Renal cortex interstitium (tissue), 11 donors: Measurements from ENCODE around the gene SLCO1A2. TPM values are rescaled to one million over a fixed set of nuclear protein-coding genes. Genes with fewer than 3 reads are reported as not detected.

Experiments used
- DNase-seq, 11 donors: peaks; one replicate each; pipeline ENCODE4 v3.0.0-alpha.2; 2013; ENCODE audit warnings: low read depth in 9 of 11, low spot score in 4 of 11; ENCODE audit errors: extremely low read depth in 1 of 11
- polyA plus RNA-seq, 3 donors: library from polyadenylated mRNA; unstranded; fragments of 120-200 nt; gene quantifications; one replicate each; pipeline ENCODE4 v1.2.1, GENCODE V29; 2013; ENCODE audit not compliant: insufficient read length in 3 of 3

Gene SLCO1A2
- polyA plus RNA-seq, 3 donors: 0.12 to 0.33 (median 0.17) TPM

DNA sequence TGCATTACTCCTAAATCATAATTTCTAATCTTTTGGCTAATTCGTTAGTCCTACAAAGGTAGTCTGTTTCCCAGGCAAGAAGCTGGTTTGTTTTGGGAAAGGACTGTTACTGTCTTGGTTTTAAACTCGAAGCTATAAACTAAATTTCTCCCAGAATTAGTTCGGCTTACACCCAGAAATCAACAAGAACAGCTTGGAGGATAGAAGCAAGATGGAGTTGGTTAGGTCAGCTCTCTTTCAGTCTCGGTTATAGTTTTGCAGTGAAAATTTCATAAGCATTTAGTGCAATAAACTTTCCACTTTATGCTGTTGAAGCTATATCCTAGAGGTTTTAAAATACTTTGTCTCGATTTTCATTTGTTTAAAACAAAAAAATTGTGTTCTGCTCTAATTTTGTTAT lies 100.3 kb downstream of the SLCO1A2 start:
- no peak for DNase-seq

GRCh38 chr12:21223930-21224329 lies 110.8 kb downstream of the SLCO1A2 start:
- no peak for DNase-seq

DNA sequence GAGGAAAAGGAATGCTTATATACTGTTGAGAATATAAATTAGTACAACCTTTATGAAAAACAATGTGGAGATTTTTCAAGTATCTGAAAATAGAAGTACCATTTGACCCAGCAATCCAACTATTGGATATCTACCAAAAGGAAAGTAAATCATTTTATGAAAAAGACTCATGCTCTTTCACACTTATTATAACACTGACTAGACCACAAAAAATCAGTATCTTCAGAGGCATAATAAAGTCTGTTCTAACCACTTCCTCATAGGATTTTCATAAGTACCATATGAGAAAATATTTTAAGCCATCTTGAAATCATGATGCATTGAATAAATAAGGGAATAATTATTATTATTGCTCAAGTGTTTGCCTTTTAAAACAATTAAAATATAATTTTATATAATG lies 112.9 kb downstream of the SLCO1A2 start:
- DNase-seq: no peak

DNA sequence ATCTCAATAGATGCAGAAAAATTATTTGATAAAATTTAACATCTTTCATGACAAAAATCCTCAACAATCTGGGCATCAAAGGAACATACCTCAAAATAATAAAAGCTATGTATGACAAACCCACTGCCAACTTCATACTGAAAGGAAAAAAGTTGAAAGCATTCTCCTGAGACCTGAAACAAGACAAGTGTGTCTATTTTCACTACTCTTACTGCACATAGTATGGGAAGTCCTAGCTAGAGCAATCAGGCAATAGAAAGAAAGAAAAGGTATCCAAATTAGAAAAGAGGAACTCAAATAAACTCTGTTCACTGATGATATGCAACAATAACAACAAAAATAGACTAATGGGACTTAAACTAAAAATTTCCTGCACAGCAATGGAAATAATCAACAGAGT lies 113.6 kb downstream of the SLCO1A2 start:
- DNase-seq: no peak

DNA sequence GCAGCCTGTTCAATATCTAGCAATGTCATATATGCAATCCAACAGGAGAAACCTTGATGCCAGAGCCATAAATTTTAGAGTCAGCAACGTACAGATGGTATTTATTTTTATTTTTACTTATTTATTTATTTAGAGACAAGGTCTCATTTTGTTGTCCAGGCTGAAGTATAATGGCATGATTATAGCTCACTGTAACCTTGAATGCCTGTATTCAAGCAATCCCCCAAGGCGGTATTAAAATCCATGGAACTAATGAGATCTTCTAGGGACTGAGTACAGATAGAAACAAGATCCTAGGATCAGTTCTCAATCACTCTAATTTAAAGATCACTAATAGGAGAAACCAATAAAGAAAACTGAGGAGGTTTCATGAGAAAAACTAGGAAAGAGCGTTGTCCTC lies 114.5 kb downstream of the SLCO1A2 start:
- DNase-seq: no peak

DNA sequence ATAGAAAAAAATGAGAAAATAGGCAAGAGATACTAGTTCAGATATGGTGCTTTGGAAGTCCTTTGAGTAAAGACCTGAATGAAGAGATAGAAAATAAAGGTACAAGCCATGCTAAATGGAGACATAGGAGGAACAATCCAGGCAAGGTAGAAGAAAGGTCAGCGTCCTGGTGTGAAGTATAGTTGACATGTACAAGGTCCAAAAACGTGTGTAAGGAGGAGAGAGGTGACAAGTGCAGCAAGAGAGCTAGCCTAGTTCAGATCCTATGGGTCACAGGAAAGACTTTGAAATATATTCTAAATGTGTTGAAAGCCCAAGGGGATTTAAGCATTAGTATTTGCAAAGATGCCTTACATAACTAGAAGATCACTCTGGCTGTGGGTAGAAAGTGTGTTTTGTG lies 115.5 kb downstream of the SLCO1A2 start:
- DNase-seq: no peak

Other genes with a start within 250 kb of the SLCO1A2 start
- gene SLCO1B1, start 203.7 kb downstream of the SLCO1A2 start, polyA plus RNA-seq: under 1 TPM in 1 of 3 donors, not detected in 2; 0.08 TPM
- not detected for gene IAPP, start 38.0 kb upstream of the SLCO1A2 start, polyA plus RNA-seq
- gene PYROXD1, start 102.7 kb upstream of the SLCO1A2 start, polyA plus RNA-seq: 10 to 100 TPM; 15.3 to 23.4 (median 22.3) TPM
- gene RECQL, start 166.7 kb upstream of the SLCO1A2 start, polyA plus RNA-seq: 10 to 100 TPM; 27.5 to 34.4 (median 30.1) TPM
- 10 to 100 TPM; 35.7 to 39.7 (median 36.3) TPM for gene GOLT1B, start 166.9 kb upstream of the SLCO1A2 start, polyA plus RNA-seq
- gene SPX, start 191.4 kb upstream of the SLCO1A2 start, polyA plus RNA-seq: 10 to 100 TPM; 13.2 to 17.0 (median 15.5) TPM